GM19467 (cell line): ENCODE results near the gene GAK.
"Not testable (repeated sequence)": the region's sequence is repeated elsewhere in the genome, so short reads cannot be mapped to it uniquely, and the experiment has no call there.

Experiments
- ATAC-seq: cut with Tn5 transposase; IDR thresholded peaks from one replicate; pipeline ENCODE4 v1.9.1; 2021; ENCODE audit warnings: mild to moderate bottlenecking, moderate library complexity; ENCODE audit not compliant: unreplicated experiment

Gene GAK

DNA sequence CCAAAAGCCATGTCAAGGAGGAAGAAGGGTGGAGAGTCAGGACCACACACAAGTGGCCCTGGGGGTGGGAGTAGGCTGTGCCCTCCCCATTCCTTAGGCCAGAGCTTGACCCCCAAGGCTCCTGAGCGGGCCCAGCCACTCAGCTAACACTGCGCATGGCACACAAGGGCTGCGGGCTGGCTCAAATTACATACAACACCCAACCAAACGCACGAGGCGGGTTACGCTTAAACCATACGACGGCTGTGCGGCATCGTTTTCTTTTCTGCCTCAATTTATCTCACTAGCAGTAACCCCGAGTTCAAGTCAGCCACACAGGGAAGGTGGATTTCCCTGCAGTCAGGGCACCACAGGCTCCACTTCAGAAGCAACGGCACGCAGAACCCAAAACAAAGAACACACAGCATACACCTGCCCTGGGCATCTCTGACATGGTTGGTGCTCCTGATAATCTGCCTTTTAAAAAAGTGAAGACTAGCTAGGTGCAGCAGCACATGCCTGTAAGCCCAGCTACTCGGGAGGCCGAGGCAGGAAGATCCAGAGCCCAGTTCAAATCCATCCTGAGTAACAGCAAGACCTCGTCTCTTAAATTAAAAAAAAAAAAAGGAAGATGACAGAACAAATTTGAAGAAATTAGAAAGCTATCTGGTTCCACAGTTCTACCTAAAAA, 2.9 kb downstream of the GAK start:
- no peak for ATAC-seq

DNA sequence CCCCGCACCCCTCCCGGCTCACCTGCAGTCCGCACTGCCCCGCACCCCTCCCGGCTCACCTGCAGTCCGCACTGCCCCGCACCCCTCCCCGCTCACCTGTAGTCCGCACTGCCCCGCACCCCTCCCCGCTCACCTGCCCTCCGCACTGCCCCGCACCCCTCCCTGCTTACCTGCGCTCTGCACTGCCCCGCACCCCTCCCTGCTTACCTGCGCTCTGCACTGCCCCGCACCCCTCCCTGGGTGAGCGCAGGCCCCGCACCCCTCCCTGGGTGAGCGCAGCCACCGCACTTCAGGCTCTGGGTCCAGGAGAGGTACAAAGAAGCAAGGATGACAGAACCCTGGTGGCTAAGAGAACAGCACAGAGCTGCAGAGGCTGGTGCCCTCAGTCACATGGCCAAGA, 4.5 kb downstream of the GAK start:
- ATAC-seq, result not testable (repeated sequence)

DNA sequence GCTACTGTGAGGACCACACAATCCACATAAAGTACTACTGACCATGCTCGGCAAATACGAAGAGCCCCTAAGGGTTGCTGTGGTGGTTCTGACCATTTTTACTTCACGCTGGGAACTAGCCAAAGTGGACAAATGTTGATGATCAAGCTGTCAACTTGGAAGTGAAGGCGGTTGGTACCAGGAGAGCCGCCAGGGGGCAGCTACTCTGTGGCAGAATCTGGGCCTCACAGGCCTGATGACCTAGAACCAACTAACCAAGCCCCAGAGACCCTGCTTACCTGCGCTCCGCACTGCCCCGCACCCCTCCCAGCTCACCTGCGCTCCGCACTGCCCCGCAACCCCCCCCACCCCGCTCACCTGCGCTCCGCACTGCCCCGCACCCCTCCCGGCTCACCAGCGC, 5.6 kb downstream of the GAK start:
- ATAC-seq, result no peak

DNA sequence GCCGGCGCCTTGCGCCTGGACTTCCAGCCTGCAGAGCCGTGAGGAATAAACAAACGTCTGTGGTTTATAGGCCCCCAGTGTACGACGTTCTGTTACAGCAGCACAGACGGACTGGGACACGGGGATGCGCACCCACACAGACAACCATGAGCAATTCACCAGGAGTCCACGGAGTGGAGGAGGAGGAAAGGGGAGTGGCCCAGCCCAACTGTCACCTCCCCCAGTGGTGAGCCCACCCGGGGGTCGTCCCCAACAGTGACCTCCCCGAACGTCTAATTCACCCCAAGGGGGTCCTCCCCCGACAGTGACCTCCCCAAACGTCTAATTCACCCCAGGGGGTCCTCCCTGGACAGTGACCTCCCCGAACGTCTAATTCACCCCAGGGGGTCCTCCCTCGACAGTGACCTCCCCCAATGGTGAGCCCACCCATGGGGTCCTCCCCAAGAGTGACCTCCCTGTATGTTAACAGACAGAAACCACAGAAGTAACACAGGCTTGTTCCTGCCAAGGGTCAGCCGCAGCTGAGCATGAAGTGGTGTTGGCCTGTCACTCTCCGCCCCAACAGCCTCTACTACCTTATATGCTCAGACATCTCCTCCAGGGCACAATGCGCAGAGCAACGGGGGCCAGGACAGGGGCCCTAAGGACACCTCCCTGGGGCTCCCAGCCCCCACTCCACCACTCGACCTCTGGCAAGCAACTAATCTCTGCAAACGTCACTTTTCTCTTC, 6.2 kb downstream of the GAK start:
- no peak for ATAC-seq

DNA sequence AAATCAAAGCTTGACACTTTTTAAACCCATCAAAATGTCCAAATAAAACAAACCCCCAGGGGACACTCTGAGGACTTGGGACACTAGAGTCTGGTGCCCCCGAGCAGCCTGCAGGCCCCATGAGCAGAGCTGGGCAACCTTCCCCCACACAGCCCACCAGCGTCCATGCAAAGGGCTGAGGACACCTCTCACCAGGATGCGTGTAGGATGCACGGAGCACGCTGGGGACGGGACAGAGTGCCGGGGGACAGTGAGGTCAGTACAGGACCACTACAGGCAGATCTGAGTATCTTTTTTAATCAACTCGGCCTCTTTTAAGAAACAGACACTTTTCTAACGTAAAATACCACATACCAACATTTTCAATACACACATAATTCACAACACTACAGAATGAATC, 6.9 kb downstream of the GAK start:
- ATAC-seq, result no peak

DNA sequence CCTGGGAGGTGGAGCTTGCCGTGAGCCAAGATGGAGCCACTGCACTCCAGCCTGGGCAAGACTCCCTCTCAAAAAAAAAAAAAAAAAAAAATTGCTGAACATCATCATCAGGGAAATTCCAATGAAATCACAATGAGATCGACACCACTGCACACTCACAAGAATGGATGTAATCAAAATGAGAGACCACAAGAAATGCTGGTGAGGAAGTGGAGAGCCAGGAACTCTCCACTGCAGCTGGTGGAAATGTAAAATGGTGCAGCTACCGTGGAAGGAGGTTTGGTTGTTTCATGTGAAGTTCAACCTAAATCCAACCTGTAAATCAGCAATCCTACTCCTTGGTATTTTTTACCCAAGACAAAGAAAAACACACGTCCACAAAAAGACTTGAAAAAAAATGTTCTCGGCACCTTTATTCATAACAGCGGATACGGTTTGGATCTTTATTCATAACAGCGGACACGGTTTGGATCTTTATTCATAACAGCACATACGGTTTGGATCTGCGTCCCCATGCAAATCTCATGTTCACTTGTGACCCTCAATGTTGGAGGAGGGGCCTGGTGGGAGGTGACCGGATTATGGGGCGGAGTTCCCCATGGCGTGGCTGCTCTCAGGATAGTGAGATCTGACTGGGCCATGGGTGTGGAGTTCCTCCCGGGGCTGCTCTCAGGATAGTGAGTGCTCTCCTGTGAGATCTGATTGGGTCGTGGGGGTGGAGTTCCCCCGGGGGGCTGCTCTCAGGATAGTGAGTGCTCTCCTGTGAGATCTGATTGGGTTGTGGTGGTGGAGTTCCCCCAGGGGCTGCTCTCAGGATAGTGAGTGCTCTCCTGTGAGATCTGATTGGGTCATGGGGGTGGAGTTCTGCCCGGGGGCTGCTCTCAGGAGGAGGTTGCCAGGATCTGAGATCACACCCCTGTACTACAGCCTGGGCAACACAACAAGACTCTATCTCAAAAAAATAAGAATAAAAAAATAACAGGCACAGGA, 7.7 kb downstream of the GAK start:
- no peak for ATAC-seq

DNA sequence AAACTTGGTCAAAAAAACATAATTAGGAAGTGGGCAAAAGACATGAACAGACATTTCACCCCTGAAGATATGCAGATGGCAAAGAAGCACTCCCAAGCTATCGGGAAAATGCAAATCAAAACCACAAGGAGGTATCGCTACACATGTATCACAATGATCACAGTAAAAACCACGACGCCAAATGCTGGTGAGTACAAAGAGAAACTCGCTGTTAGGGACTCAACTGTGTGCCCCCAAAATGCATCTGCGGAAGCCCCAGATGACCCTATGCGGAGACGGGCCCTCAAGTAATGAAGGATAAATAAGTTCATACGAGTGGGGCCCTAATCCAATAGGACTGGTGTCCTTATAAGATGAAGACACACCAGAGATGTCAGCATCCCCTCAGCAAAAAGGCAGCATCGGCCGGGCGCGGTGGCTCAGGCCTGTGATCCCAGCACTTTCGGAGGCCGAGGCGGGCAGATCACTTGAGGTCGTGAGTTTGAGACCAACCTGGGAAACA, 10.2 kb downstream of the GAK start:
- peak; percentile 42 for ATAC-seq

DNA sequence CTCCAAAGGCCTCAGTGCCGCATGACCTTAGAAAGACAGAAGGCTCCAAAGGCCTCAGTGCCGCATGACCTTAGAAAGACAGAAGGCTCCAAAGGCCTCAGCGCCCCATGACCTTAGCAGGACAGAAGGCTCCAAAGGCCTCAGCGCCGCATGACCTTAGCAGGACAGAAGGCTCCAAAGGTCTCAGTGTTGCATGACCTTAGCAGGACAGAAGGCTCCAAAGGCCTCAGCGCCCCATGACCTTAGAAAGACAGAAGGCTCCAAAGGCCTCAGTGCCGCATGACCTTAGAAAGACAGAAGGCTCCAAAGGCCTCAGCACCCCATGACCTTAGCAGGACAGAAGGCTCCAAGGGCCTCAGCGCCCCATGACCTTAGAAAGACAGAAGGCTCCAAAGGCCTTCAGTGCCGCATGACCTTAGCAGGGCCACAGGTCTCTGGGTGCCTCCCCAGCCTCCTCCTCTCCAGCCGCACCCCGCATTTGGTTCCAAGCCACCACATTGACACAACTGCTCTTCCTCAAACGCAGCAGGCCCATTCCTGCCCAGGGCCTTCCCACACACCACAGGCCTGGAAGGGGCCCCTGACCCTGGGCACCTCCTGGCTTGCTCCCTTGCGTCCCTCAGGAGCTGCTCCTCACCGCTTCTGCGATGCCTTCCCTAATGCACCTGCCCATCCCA, 13.0 kb downstream of the GAK start:
- ATAC-seq, result not testable (repeated sequence)

DNA sequence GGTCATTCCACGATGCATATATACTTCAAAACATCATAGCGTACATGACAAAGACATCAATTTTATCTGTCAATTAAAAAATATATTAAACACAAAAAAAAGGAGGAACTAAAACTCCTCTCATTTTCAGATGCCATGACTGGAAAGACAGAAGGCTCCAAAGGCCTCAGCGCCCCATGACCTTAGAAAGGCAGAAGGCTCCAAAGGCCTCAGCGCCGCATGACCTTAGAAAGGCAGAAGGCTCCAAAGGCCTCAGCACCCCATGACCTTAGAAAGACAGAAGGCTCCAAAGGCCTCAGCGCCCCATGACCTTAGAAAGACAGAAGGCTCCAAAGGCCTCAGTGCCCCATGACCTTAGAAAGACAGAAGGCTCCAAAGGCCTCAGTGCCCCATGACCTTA, 13.5 kb downstream of the GAK start:
- ATAC-seq, result not testable (repeated sequence)

DNA sequence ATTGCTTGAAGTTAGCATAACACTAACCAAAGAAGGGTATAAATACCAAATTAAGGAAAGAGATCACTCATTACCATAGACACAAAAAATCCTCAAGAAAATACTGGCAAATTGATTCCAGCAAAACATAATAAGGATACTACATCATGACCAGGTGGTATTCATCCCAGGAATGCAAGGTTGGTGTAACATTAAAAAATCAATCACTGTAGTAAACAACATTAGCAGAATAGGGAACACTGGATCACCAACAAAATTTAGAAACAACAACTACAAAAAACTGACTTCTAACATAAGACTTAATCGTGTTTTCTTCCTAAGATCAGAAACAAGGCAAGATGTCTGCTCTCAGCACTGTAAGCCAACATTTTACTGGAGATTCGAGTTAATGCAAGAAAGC, 14.1 kb downstream of the GAK start:
- ATAC-seq, result no peak

DNA sequence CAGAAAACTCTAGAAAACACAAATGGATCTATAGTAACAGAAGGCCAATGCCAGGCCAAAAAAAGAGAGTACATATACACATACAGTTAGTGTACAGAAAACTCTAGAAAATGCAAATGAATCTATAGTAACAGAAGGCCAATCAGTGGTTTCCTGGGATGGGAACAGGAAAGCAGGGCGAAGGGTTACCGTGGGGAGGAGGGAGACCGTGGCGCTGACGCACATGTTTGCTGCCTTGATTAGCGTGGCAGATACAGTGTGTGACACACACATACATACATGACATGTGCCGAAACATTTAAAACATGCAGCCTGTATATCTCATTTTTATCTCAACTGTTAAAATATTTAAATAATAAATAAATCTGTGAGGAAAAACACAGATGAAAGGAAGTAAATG, 14.7 kb downstream of the GAK start:
- ATAC-seq, result no peak

DNA sequence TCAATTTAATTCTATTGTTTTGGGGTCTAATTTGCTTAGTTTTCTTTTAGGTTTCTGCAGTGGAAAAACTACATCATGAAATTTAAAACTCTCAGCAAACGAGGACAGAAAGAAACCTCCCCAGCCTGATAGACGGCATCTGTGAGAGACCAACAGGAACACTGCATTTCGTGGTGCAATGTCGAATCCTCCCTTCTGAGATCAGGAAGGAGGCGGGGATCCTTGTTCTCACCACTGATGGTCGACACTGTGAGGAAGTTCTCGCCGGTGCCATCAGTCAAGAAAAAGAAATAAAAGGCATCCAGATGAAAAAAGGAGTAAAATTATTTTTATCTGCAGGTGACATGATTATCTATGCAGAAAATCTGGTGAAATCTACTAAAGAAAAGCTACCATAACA, 16.5 kb downstream of the GAK start:
- no peak for ATAC-seq

DNA sequence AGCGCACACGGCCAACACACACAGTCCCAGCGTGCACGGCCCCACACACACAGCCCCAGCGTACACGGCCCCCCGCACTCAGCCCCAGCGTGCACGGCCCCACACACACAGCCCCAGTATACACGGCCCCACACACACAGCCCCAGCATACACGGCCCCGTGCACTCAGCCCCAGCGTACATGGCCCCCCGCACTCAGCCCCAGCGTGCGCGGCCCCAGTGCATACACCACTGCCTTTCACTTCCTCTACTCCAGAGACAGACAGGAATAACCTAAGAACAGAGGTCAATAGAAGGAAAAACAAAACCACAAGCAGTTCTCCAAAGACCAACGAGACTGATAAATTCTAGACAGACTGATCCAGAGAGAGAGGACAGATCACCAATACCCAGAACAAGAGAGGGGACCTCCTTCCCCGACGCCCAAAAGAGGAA, 17.1 kb downstream of the GAK start:
- ATAC-seq, result no peak

DNA sequence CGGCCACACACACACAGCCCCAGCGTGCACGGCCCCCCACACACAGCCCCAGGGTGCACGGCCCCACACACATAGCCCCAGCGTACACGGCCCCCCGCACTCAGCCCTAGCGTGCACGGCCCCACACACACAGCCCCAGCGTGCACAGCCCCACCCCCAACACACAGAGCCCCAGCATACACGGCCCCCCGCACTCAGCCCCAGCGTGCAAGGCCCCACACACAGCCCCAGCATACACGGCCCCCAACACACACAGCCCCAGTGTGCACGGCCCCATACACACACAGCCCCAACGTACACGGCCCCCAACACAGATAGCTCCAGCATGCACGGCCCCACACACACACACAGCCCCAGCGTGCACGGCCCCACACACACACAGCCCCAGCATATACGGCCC, 17.6 kb downstream of the GAK start:
- no peak for ATAC-seq

DNA sequence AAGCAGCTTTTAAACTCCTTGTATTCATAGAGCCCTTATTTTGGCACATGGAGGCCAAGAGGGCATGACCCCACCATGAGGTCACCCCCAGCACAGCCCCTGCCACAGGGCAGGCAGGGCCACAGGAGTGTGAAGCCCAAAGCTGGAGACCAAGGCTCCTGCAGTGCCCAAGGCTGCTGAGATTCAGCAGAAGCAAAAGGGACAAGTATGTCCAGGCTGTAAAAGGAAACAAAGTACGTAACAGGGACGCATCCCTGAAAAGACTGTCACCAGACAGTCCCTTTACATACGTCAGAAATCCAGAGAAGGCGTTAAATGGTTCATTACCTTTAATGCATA, 18.9 kb downstream of the GAK start:
- no peak for ATAC-seq

DNA sequence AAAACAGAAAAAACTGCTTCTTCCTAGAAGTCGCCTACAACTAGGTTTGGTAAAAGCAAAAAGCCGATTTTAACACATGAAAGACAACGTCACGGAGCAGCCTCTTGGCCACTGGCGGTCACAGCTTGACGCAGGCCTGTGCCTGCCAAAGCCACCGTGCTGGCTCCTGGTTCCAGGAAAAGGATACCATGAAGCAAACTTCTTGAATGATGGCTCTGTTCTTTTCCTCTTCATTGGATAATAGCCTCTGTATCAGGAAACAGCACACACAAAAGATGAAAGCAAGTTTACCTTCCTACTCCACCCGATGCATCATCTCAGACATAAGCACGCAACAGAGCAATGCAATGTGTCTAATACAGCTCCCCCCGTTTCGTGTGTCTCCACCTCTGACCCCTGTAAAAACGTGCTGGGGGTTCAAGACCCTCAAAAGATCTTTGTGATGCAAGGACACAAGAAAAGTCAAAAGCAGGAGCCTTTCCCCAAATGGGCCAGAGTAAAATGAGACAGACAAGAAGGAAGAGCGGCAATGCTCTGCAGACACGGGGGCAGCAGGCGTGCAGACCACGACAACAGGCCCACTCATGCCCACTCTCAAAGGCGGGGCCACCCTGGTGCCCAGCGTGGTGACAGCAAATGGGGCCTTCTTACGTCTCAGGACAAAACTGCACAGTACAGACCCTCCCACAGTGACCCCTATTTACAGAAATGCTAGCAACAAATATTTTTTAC, 19.4 kb downstream of the GAK start:
- no peak for ATAC-seq

DNA sequence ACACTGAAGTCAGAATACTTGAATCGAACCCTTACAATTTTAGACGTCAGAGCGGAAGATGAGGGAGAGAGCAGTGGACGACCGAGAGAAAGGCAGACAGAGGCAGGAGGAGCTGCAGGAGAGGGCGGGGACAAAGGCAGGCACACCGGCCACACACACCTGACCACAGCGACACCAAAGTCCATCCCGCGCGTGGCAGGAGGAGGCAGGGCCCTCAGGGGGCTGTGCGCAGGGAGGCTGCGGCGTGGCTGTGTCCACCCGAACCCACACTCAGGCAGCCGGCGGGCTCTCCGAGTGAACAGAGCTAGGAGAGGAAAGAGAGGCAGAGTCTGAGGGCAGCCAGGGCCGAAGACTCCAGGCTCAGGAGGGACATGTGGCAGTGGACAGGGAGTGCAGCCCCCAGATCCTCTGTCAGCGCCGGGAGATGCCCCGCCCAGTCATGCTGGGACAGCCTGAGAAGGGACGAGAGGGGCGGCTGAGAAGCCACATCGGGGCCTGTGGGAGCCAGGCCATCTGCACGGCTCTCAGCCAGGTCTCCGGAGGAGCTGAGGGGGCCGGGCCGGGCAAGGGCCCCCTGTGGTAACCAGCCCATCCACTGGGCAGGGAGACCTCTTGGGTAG, 20.1 kb downstream of the GAK start:
- no peak for ATAC-seq

DNA sequence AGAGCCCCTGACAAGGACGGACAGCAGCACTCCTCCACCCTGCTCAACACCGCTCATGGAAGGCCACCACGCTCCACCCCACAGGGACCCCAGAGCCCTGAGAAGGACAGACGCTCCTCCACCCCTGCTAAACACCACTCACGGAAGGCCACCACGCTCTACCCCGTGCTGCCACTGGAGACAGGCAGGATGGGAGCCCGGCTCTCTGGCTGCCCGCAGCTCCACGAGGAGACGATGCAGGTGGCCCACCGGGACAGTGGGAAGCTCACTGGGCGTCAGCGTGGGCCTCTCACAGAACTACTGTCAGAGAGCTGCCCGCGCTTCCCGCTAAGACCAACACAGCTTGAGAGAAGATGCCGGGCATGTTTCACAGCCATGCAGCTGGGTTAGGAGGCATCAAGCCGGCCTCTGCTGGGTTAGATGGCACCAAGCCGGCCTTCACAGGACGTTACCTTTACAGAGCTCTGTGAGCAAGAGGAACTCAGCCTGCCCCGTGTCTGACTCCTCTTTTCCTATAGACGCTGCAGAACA, 20.8 kb downstream of the GAK start:
- no peak for ATAC-seq

DNA sequence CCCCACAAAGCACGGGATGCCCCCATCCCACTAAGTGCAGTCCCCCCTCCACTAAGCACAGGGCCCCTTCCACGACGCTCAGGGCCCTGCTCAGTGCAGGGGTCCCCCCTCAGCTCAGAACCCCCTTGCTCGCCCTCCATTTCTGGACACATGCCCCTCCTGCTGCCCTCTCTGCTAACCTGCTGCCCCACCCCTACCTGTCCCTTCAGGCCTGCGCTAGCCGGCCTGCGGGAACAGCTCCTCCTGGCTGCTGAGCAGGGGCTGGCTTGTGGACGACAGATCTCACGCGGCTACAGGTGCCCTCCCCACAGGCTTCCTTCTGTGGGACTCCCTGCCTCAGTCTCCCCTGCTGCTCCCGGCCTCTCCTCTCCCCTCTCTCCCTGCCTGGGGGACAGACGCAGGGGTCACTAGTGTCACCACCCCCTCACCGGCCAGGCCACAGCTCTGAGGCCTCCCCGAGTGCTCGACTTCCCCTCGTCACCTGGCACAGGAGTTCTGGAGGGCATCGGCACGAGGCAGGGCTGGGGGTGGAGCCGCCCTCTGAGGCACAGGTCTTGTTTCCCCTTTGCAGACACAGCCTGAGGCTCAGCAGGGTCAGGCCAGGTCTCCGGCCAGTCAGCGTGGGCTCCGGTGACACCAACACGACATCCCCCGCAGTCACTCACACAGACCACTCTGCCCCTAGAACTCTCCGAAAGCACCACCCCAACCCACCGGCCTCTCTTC, 21.6 kb downstream of the GAK start:
- no peak for ATAC-seq
